LNCAP (cell line): ENCODE measurements around the gene MTX2.

Source experiments
- CTCF ChIP-seq: fragments of 450-650 bp; IDR thresholded peaks from 2 replicates; pipeline ENCODE4 v1.5.1; 2017; ENCODE audit warnings: mild to moderate bottlenecking

The MTX2 gene

GRCh38 chr2:176339208-176339607, 70.0 kb downstream of the MTX2 start:
- TF ChIP-seq CTCF, result no peak

GRCh38 chr2:176356251-176356650, 87.0 kb downstream of the MTX2 start:
- TF ChIP-seq CTCF, result no peak

- TF ChIP-seq CTCF, result no peak
Measured at GRCh38 chr2:176364273-176364977, 95.2 kb downstream of the MTX2 start.

GRCh38 chr2:176368349-176368748, 99.1 kb downstream of the MTX2 start:
- no peak for TF ChIP-seq CTCF

GRCh38 chr2:176370467-176371171, 101.4 kb downstream of the MTX2 start:
- TF ChIP-seq CTCF, result no peak

GRCh38 chr2:176378323-176378722, 109.1 kb downstream of the MTX2 start:
- TF ChIP-seq CTCF, result no peak

- no peak for TF ChIP-seq CTCF
Measured at GRCh38 chr2:176380341-176380740, 111.1 kb downstream of the MTX2 start.
